K562 (cell line): ENCODE measurements around the gene PTTG1IP. TPM values are rescaled to one million over a fixed set of nuclear protein-coding genes. Genes with fewer than 3 reads are reported as not detected.

ENCODE experiments used
- ARID4B ChIP-seq: sonication (generic); formaldehyde crosslinking; IDR thresholded peaks from 2 replicates; pipeline ENCODE4 v1.8.0; 2022; ENCODE audit warnings: mild to moderate bottlenecking, missing genetic modification reagents
- CEBPB ChIP-seq: fragments of 450-650 bp; IDR thresholded peaks from 2 replicates; pipeline ENCODE4 v1.6.1; 2016; ENCODE audit warnings: missing genetic modification characterization, missing compliant biosample characterization
- CHD1 ChIP-seq: fragments of 200-600 bp; sonication (generic); IDR thresholded peaks from one replicate; pipeline ENCODE4 v1.6.1; 2012; ENCODE audit warnings: mild to moderate bottlenecking, moderate library complexity, low read length, inconsistent platforms
- ETV6 ChIP-seq, 3 experiments: fragments of 150-350 bp in 1 of 3; sonication (generic) in 1 of 3; formaldehyde crosslinking in 1 of 3; IDR thresholded peaks; 2 replicates each; pipeline versions ENCODE4 v1.6.1 to v1.8.0; 2014 to 2022; ENCODE audit warnings: borderline replicate concordance in 2 of 3, low read depth in 2 of 3, antibody characterized with exemption in 1 of 3, low read length in 1 of 3, mild to moderate bottlenecking in 1 of 3, missing genetic modification reagents in 1 of 3
- ILF3 ChIP-seq: fragments of 450-650 bp; IDR thresholded peaks from 2 replicates; pipeline ENCODE4 v1.6.1; 2018; ENCODE audit warnings: antibody characterized with exemption, mild to moderate bottlenecking, moderate library complexity, borderline replicate concordance
- KDM4B ChIP-seq, 2 experiments: fragments of 450-650 bp in 1 of 2; sonication (generic) in 1 of 2; IDR thresholded peaks; 2 replicates each; pipeline ENCODE4 v1.6.1; 2016 to 2017; ENCODE audit warnings: borderline replicate concordance in 2 of 2, antibody characterized with exemption in 1 of 2, low read depth in 1 of 2, mild to moderate bottlenecking in 1 of 2
- MXI1 ChIP-seq: IDR thresholded peaks from 2 replicates; pipeline ENCODE4 v1.6.1; 2011; ENCODE audit warnings: low read depth, mild to moderate bottlenecking, improper control_type of control experiment, low read length
- POLR3G ChIP-seq: IDR thresholded peaks from 2 replicates; pipeline ENCODE4 v1.6.1; 2011; ENCODE audit not compliant: insufficient read length, insufficient replicate concordance; ENCODE audit errors: extremely low read depth
- PRMT5 ChIP-seq: sonication (generic); formaldehyde crosslinking; IDR thresholded peaks from 2 replicates; pipeline ENCODE4 v1.5.0; 2020; ENCODE audit warnings: missing genetic modification reagents
- RBM25 ChIP-seq: fragments of 200-400 bp; formaldehyde crosslinking; IDR thresholded peaks from 2 replicates; pipeline ENCODE4 v1.6.1; 2018; ENCODE audit warnings: low read length, low read depth, moderate library complexity; ENCODE audit not compliant: severe bottlenecking
- RFX5 ChIP-seq: IDR thresholded peaks from 2 replicates; pipeline ENCODE4 v1.6.1; 2011; ENCODE audit warnings: low read depth, mild to moderate bottlenecking, improper control_type of control experiment, low read length
- SRSF9 ChIP-seq: fragments of 200-400 bp; formaldehyde crosslinking; IDR thresholded peaks from 2 replicates; pipeline ENCODE4 v1.6.1; 2017; ENCODE audit warnings: low read depth, low read length, borderline replicate concordance
- TBP ChIP-seq: optimal IDR thresholded peaks from 2 replicates; pipeline ENCODE3; 2011; ENCODE audit warnings: low read depth, low read length, improper control_type of control experiment
- YY1 ChIP-seq, 3 experiments: IDR thresholded peaks; 2 replicates each; pipeline ENCODE4 v1.6.1; 2011; ENCODE audit warnings: low read length in 2 of 3, mild to moderate bottlenecking in 2 of 3, moderate library complexity in 2 of 3, borderline replicate concordance in 1 of 3, control low read depth in 1 of 3, low read depth in 1 of 3; ENCODE audit not compliant: insufficient read depth in 3 of 3, insufficient replicate concordance in 2 of 3, control insufficient read depth in 1 of 3, insufficient read length in 1 of 3; ENCODE audit errors: extremely low read depth in 1 of 3
- ZBTB11 ChIP-seq, 3 experiments: fragments of 200-800 bp in 1 of 3; fragments of 250-450 bp in 1 of 3; fragments of 450-650 bp in 1 of 3; sonication (Bioruptor Pico) in 1 of 3; sonication (Bioruptor generic) in 1 of 3; formaldehyde crosslinking in 1 of 3; IDR thresholded peaks; 2 replicates each; pipeline versions ENCODE4 v1.6.1 to v1.8.0; 2016 to 2022; ENCODE audit warnings: mild to moderate bottlenecking in 2 of 3, missing genetic modification characterization in 2 of 3, missing compliant biosample characterization in 1 of 3, moderate library complexity in 1 of 3
- ZKSCAN3 ChIP-seq: fragments of 250-450 bp; sonication (Bioruptor Pico); IDR thresholded peaks from 2 replicates; pipeline ENCODE4 v1.4.0; 2020
- polyA plus RNA-seq, 8 experiments: library from polyadenylated mRNA; depleted of rRNA in 4 of 8; stranded (reverse) in 5 of 8; unstranded in 3 of 8; fragments of >200 nt; fragmentation: Nextera tagmentation in 2 of 8; fragmentation: Illumina TruSeq in 1 of 8; extraction: Ambion mirVana in 2 of 8; extraction: Trizol in 1 of 8; gene quantifications; 2 replicates each; pipeline versions ENCODE4 v1.2.1 to v1.2.3, GENCODE V29; 2011 to 2014; ENCODE audit warnings: inconsistent platforms in 1 of 8, missing spikeins in 1 of 8
- total RNA-seq, 7 experiments: library from RNA; depleted of rRNA in 6 of 7; stranded (reverse); fragments of >200 nt in 6 of 7; fragmentation: Illumina TruSeq in 2 of 7; extraction: Trizol in 2 of 7; gene quantifications; 2 replicates each; pipeline versions ENCODE4 v1.2.1 to v1.2.3, GENCODE V29; 2011 to 2021; ENCODE audit warnings: low replicate concordance in 1 of 7

The PTTG1IP gene
- total and polyA plus RNA-seq, 9 of the 15 experiments (the other 6 are each of a cell fraction or from before 2014, with no cell fraction given): 5.0 to 99.3 (median 82.4) TPM

GRCh38 chr21:44803651-44804050 lies 69.8 kb downstream of the PTTG1IP start (continued):
- no peak for TF ChIP-seq ARID4B (CRISPR knock-in tag)
- no peak for TF ChIP-seq ETV6 (IDR thresholded peaks at IDR 0.05; ENCODE audit: borderline replicate concordance in 1 of 2, low read depth in 2 of 2, low read length in 1 of 2)
- TF ChIP-seq ETV6 (CRISPR knock-in tag; IDR thresholded peaks at IDR 0.05; ENCODE audit: borderline replicate concordance): no peak
- TF ChIP-seq ILF3: 0 out of 2 replicates have a peak, but pooled peaks have one; percentile 37
- TF ChIP-seq CHD1: no peak
- 0 out of 6 replicates have a peak, but pooled peaks of 1 of the 3 experiments have one; percentile 36 for TF ChIP-seq ZBTB11 (CRISPR knock-in tag; IDR thresholded peaks at IDR 0.05)
- TF ChIP-seq POLR3G: no peak
- TF ChIP-seq PRMT5: no peak
- TF ChIP-seq RFX5: no peak
- no peak for TF ChIP-seq KDM4B (IDR thresholded peaks at IDR 0.05; ENCODE audit: borderline replicate concordance in 2 of 2, low read depth in 1 of 2)
- no peak for TF ChIP-seq ZKSCAN3 (CRISPR knock-in tag)
- no peak for TF ChIP-seq TBP
- TF ChIP-seq CEBPB (tag): peak; percentile 76
- TF ChIP-seq SRSF9: no peak
- peak in 1 of 3 experiments; percentile 73 for TF ChIP-seq YY1 (IDR thresholded peaks at IDR 0.05; ENCODE audit: borderline replicate concordance in 1 of 3, control insufficient read depth in 1 of 3, extremely low read depth in 1 of 3, insufficient read depth in 3 of 3, insufficient read length in 1 of 3, insufficient replicate concordance in 2 of 3, low read depth in 1 of 3, low read length in 2 of 3)
- TF ChIP-seq RBM25: no peak
- no peak for TF ChIP-seq MXI1
